ENCODE measurements around the gene GALE. TPM values are rescaled to one million over a fixed set of nuclear protein-coding genes. Genes with fewer than 3 reads are reported as not detected.

GALE gene
- total RNA-seq, 1 experiment from 2014 or later: 112 TPM

GRCh38 chr1:23825076-23825761 is 24.7 kb upstream of the GALE start, which contains the start of gene HMGCL:
TSS of gene HMGCL (minus strand) at chr1:23825429. CDS start at chr1:23825415, 14 bp downstream.
- no peaks in the 10 kb centered on the region for H3K27me3 Mint-ChIP-seq (ENCODE audit: insufficient read depth, unreplicated experiment)
- intact Hi-C loops (cut with micrococcal nuclease): no loop called here
- no TSS peak for BruUV-seq (replicated peaks)
- DNase-seq (ENCODE audit: unreplicated experiment): peak; percentile 86
- POLR2A ChIA-PET: interaction anchor here (0.6 to 3.0 kb wide), 22 partner anchors 9 to 377 kb away, joined by 3 to 43 read pairs (median 4); partner anchors contain the start of genes GALE, LYPLA2, PITHD1 and PNRC2
- CTCF ChIA-PET: interaction anchor here (0.5 to 2.2 kb wide), 6 partner anchors 15 to 1149 kb away, joined by 3 to 11 read pairs (median 4); no protein-coding TSS in a partner anchor
- TF ChIP-seq, protein P1, sequence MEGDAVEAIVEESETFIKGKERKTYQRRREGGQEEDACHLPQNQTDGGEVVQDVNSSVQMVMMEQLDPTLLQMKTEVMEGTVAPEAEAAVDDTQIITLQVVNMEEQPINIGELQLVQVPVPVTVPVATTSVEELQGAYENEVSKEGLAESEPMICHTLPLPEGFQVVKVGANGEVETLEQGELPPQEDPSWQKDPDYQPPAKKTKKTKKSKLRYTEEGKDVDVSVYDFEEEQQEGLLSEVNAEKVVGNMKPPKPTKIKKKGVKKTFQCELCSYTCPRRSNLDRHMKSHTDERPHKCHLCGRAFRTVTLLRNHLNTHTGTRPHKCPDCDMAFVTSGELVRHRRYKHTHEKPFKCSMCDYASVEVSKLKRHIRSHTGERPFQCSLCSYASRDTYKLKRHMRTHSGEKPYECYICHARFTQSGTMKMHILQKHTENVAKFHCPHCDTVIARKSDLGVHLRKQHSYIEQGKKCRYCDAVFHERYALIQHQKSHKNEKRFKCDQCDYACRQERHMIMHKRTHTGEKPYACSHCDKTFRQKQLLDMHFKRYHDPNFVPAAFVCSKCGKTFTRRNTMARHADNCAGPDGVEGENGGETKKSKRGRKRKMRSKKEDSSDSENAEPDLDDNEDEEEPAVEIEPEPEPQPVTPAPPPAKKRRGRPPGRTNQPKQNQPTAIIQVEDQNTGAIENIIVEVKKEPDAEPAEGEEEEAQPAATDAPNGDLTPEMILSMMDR (IDR thresholded peaks at IDR 0.05; ENCODE audit: unreplicated experiment): no peak
- H3K27ac Mint-ChIP-seq (ENCODE audit: low read depth, unreplicated experiment): peak within 1 kb of the TSS; percentile 92
- peaks cover 11% of the 10 kb centered on the region for H3K4me1 Mint-ChIP-seq (ENCODE audit: insufficient read depth, unreplicated experiment)
- H3K4me3 Mint-ChIP-seq (ENCODE audit: unreplicated experiment): peak within 1 kb of the TSS; percentile 90
- H3K9me3 Mint-ChIP-seq (ENCODE audit: unreplicated experiment): no peaks in the 10 kb centered on the region
- peaks cover 6% of the 10 kb centered on the region for H3K36me3 Mint-ChIP-seq (ENCODE audit: insufficient read depth, unreplicated experiment)

GRCh38 chr1:23824711-23825075 is 24.1 kb upstream of the GALE start:
- POLR2A ChIA-PET: interaction anchor here (0.9 to 3.0 kb wide), 18 partner anchors 10 to 269 kb away, joined by 3 to 43 read pairs (median 4); partner anchors contain the start of genes GALE, LYPLA2, PITHD1 and PNRC2
- H3K27ac Mint-ChIP-seq (ENCODE audit: low read depth, unreplicated experiment): peak overlapping the region; percentile 92
- intact Hi-C loops (cut with micrococcal nuclease): no loop called here

GRCh38 chr1:23823767-23824166 is 23.2 kb upstream of the GALE start:
- no peak for DNase-seq (ENCODE audit: unreplicated experiment)
- TF ChIP-seq, protein P1 (IDR thresholded peaks at IDR 0.05; ENCODE audit: unreplicated experiment): no peak
- POLR2A ChIA-PET: interaction anchor here (0.8 to 3.0 kb wide), 9 partner anchors 10 to 137 kb away, joined by 3 to 43 read pairs (median 5); partner anchors contain the start of genes GALE, LYPLA2, PITHD1 and PNRC2
- no TSS peak for BruUV-seq (replicated peaks)
- intact Hi-C loops (cut with micrococcal nuclease): no loop called here
- no peaks in the 10 kb centered on the region for H3K9me3 Mint-ChIP-seq (ENCODE audit: unreplicated experiment)
- CTCF ChIA-PET: interaction anchor here (0.6 to 2.2 kb wide), 5 partner anchors 13 to 712 kb away, joined by 3 to 11 read pairs (median 4); no protein-coding TSS in a partner anchor
- peaks cover 11% of the 10 kb centered on the region for H3K4me1 Mint-ChIP-seq (ENCODE audit: insufficient read depth, unreplicated experiment)
- H3K4me3 Mint-ChIP-seq (ENCODE audit: unreplicated experiment): peak overlapping the region; percentile 90
- H3K27me3 Mint-ChIP-seq (ENCODE audit: insufficient read depth, unreplicated experiment): no peaks in the 10 kb centered on the region
- H3K36me3 Mint-ChIP-seq (ENCODE audit: insufficient read depth, unreplicated experiment): peaks cover 9% of the 10 kb centered on the region
- no peak overlapping the region for H3K27ac Mint-ChIP-seq (ENCODE audit: low read depth, unreplicated experiment)

More at GRCh38 chr1:23824711-23825075, 24.1 kb upstream of the GALE start:
- H3K4me1 Mint-ChIP-seq (ENCODE audit: insufficient read depth, unreplicated experiment): peaks cover 11% of the 10 kb centered on the region
- DNase-seq (ENCODE audit: unreplicated experiment): no peak
- peaks cover 6% of the 10 kb centered on the region for H3K36me3 Mint-ChIP-seq (ENCODE audit: insufficient read depth, unreplicated experiment)
- peak overlapping the region; percentile 90 for H3K4me3 Mint-ChIP-seq (ENCODE audit: unreplicated experiment)
- TF ChIP-seq, protein P1 (IDR thresholded peaks at IDR 0.05; ENCODE audit: unreplicated experiment): no peak
- TSS peak; percentile 73 for BruUV-seq (replicated peaks)
- H3K27me3 Mint-ChIP-seq (ENCODE audit: insufficient read depth, unreplicated experiment): no peaks in the 10 kb centered on the region
- no peaks in the 10 kb centered on the region for H3K9me3 Mint-ChIP-seq (ENCODE audit: unreplicated experiment)
- CTCF ChIA-PET: interaction anchor here (0.5 to 2.2 kb wide), 5 partner anchors 14 to 1148 kb away, joined by 3 to 11 read pairs (median 4); no protein-coding TSS in a partner anchor

GRCh38 chr1:23817633-23818032 is 17.1 kb upstream of the GALE start:
- DNase-seq (ENCODE audit: unreplicated experiment): no peak
- intact Hi-C loops (cut with micrococcal nuclease): no loop called here
- TF ChIP-seq, protein P1 (IDR thresholded peaks at IDR 0.05; ENCODE audit: unreplicated experiment): no peak
- H3K9me3 Mint-ChIP-seq (ENCODE audit: unreplicated experiment): no peaks in the 10 kb centered on the region
- CTCF ChIA-PET: interaction anchor here (0.6 to 5.7 kb wide), 5 partner anchors 7 to 99 kb away, joined by 3 to 44 read pairs (median 4); no protein-coding TSS in a partner anchor
- H3K27ac Mint-ChIP-seq (ENCODE audit: low read depth, unreplicated experiment): no peak overlapping the region
- H3K27me3 Mint-ChIP-seq (ENCODE audit: insufficient read depth, unreplicated experiment): no peaks in the 10 kb centered on the region
- POLR2A ChIA-PET: interaction anchor here (1.4 kb wide), 1 partner anchor 15 kb away, joined by 4 read pairs; no protein-coding TSS in a partner anchor
- no peak overlapping the region for H3K4me3 Mint-ChIP-seq (ENCODE audit: unreplicated experiment)
- BruUV-seq (replicated peaks): no TSS peak
- H3K36me3 Mint-ChIP-seq (ENCODE audit: insufficient read depth, unreplicated experiment): peaks cover 66% of the 10 kb centered on the region
- no peaks in the 10 kb centered on the region for H3K4me1 Mint-ChIP-seq (ENCODE audit: insufficient read depth, unreplicated experiment)

Data from MCF 10A (cell line).